Stimulated activated naive CD4-positive, alpha-beta T cell (primary cell): Measurements from ENCODE around the gene SNCAIP.
"Not testable (repeated sequence)": the region's sequence is repeated elsewhere in the genome, so short reads cannot be mapped to it uniquely, and the experiment has no call there.

Source experiments
- DNase-seq, 6 experiments: peaks; one replicate each; lab custom pipeline; 2025; lab: John Stamatoyannopoulos, UW

Gene SNCAIP

DNA sequence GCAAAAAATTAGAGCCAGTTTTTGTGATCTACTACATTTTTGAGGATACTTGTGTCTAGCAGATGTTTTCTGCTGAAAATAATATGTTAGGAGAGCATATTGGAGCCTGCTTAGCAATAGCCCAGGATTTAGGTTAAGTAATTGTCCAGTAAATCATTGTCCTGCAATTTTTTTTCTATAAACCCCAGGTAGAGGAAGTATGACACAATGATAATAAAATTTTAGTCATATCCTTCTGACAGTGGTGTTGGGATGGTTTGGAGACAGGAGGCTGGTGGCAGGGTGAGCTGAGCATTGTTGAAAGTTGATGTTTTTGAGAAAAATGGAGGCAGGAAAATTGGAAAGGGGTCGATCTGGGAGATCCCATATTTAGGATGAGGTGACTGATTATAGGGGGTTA, 3.5 kb downstream of the SNCAIP start:
- DNase-seq = no peak

- no peak for DNase-seq
These were observed 4.6 kb downstream of the SNCAIP start for GRCh38 chr5:122316656-122317055.

DNA sequence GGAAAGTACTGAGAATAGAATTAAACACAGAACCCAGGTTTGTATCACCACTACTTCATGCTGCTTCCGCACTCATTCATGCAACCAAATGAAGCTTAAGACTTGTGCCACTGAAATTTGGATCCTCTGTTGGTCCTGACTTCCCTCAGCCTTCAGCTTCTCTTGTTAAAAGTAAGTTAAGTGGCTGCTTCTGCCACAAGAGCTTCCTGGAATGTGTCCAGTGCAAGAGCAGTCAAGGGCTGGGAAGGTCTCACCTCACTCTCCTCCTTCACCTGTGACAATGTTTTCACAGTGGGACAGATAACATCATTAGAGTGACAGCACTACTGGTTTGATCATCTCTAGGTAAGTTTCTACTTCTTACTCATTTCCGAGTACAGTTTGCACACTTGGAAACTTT, 7.9 kb downstream of the SNCAIP start:
- no peak for DNase-seq

- DNase-seq = no peak
These were observed 9.9 kb downstream of the SNCAIP start for GRCh38 chr5:122321921-122322320.

GRCh38 chr5:122322801-122323548, 10.9 kb downstream of the SNCAIP start:
- DNase-seq = no peak

DNA sequence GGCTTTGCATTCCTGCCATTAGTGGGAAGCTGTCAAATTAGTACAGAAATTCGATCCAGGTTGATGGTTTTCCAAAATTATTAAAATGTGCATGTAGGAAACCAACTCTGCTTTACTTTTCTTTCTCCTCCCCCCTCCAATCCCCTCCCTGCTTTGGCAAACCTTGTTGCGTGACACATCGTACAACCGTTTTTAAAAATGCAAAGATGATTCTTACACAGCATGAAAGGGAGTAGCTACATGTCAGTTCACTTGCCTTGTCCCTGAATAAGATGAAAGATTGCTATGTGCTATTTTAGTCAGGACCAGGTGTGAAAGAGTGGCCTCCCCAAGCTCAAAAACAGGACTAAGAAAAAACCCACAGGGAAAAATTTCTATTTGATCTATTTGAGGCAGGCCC, 11.7 kb downstream of the SNCAIP start:
- no peak for DNase-seq

GRCh38 chr5:122327110-122327509, 15.1 kb downstream of the SNCAIP start:
- no peak for DNase-seq

DNA sequence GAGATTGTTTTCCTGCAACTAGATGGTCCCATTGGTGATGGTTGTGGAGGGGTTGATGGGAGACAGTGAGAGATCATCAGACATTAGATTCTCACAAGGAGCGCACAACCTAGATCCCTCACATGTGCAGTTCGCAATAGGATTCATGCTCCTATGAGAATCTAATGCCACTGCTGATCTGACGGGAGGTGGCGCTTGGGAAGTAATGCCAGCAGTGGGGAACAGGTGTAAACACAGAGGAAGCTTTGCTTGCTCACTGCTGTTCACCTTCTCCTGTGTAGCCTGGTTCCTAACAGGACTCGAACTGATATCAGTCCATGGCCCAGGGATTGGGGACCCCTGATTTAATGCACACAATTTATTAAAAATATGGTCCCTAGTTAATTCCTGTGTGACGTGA, 18.8 kb downstream of the SNCAIP start:
- DNase-seq = no peak

GRCh38 chr5:122332599-122333555, 20.8 kb downstream of the SNCAIP start:
- DNase-seq = no peak

GRCh38 chr5:122333564-122333963, 21.5 kb downstream of the SNCAIP start:
- DNase-seq = no peak

GRCh38 chr5:122339591-122339990, 27.6 kb downstream of the SNCAIP start:
- DNase-seq = no peak

DNA sequence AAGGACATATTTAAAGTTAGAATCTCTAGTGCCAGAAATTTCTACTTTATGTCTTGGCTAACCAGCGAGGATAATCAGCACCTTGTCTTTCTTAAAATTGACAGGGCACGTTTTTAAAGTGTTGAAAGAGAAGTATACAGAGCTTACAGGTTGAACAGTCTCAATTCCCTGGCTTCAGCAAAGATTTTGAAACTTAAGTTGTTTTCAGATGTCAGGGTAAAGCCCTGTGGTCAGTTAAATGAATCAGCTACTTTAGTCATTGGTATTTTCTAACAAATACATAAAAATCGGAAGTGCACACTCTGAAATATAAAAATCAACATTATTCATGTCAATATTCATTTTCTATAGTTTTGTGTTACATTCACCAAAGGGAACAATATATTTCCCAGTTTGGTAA, 29.1 kb downstream of the SNCAIP start:
- DNase-seq = no peak

DNA sequence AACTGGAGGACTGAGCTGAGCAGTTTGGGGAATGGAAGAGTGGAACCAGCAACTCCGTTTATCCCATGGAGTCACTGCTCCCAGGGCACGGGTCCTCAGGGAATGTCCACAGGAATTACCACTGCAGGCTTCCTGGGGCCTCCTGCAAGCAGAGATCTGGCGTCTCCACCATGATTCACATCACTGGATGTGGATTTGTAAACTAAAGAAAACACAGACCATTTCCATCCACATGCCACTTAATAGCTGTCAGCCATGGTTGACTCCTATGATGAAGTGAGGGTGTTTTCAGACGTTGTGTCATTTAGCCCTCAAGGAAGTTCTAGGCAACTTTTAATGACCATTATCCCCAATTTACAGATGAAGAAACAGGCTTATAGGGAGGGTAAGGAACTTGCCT, 30.2 kb downstream of the SNCAIP start:
- DNase-seq = no peak

DNA sequence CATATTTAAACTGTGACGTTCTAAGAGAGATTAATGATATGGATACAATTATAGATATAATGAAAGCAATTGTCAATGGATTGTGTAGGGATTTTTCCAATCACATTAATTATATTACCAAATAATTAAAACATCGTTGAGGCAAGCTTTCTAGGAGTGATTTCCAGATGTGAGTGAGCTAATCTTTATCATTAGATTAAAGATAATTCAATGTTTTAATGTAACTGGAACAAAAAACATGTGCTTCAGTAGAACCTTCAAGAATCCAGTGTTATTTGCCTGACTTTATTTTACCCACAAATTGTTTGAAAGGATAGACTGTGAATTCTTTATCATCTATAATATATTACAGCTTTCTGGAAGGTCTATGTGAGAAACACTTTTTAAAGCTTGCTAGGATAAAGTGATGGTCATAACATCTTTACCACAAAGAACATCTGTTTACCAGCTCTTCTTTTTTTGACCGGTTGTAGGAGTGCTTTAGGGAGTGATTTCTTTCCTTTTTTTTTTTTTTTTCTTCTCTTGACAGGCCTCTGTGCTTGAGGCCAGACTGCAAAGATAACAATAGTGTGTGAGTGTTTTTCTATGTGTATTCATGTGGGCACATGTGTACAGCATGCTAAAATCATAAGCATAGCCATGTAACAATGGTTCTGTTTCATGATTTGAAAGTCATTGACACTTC, 35.0 kb downstream of the SNCAIP start:
- DNase-seq = no peak

DNA sequence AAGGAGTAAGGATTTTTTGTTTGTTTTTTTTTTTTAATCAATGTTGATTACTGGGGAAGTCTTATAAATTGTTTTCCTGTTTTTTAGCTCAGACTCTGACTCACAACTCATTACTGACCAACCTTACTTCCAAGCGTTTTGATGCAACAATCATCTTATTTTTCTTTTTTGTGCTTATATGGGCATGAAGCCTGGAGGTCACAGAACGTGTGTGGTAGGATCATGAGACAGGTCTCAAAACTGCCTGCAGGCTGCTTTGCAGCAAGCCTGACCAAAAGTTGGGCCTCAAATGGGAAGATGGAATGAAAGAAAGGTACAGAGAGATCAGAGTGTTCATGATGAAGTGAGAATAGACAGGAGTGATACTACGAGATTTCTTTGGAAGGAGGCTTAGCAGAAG, 38.5 kb downstream of the SNCAIP start:
- no peak for DNase-seq

- DNase-seq = no peak
These were observed 39.5 kb downstream of the SNCAIP start for GRCh38 chr5:122351416-122352157.

DNA sequence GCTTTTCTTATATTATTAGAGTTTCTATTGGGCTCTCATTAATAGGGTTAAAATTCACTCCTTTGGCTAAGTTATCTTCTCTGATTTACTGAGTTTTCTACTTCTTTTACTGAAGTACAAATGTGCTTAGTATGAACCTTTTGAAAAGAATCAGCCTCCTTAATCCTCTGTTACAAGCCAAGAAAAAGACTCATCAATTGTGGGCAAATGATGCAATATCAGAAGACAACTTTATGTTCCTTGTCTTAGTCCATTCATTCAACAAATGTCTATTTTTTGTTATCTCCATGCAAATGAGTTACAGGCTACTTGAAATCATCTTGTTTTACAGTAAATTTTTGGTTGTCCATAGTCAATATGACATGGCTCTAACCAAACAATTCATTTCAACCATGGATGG, 40.3 kb downstream of the SNCAIP start:
- no peak for DNase-seq

DNA sequence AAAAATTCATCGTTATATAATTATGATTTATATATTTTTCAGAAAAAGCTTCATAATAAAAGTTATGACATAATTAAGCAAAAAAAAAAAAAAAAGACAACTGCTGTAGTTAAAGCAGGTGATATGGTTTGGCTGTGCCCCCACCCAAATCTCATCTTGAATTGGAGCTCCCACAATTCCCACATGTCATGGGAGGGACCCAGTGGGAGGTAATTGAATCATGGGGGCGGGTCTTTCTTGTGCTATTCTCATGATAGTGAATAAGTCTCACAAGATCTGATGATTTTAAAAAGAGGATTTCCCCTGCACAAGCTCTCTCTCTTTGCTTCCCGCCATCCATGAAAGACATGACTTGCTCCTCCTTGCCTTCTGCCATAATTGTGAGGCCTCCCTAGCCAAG, 41.3 kb downstream of the SNCAIP start:
- not testable (repeated sequence) for DNase-seq

- no peak for DNase-seq
These were observed 42.3 kb downstream of the SNCAIP start for GRCh38 chr5:122354293-122354692.

DNA sequence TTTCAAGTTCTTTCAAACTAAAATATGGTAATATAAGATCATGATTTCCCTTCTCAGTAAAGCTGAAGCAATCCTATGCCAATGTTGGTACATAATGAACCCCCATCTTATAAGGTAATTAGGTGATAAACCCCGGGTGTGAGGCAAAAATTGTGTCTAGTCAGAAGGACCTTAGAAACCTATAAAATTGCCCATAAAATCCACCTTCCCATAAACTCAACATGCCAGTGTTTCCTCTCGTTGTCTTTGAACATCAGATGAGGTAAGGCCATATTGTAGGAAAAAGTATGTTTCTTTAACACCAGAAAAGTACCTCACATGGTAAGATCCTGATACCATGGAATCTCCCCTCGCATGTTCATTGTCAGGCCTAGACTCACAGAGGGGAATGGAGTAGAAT, 43.3 kb downstream of the SNCAIP start:
- no peak for DNase-seq

GRCh38 chr5:122356855-122357254, 44.8 kb downstream of the SNCAIP start:
- DNase-seq = no peak
